VCaP (cell line): ENCODE measurements around the gene PNMT.
A peak's percentile ranks its signal among the peaks of the same experiment; 100 is the strongest.

Source experiments
- H3K27ac ChIP-seq: fragments of 450-650 bp; 2 replicates; pipeline ENCODE4 v1.5.1; 2017
- CTCF ChIP-seq: fragments of 450-650 bp; conservative IDR thresholded peaks from 2 replicates; pipeline ENCODE4 v1.5.1; 2017; ENCODE audit warnings: mild to moderate bottlenecking, moderate library complexity

PNMT gene

DNA sequence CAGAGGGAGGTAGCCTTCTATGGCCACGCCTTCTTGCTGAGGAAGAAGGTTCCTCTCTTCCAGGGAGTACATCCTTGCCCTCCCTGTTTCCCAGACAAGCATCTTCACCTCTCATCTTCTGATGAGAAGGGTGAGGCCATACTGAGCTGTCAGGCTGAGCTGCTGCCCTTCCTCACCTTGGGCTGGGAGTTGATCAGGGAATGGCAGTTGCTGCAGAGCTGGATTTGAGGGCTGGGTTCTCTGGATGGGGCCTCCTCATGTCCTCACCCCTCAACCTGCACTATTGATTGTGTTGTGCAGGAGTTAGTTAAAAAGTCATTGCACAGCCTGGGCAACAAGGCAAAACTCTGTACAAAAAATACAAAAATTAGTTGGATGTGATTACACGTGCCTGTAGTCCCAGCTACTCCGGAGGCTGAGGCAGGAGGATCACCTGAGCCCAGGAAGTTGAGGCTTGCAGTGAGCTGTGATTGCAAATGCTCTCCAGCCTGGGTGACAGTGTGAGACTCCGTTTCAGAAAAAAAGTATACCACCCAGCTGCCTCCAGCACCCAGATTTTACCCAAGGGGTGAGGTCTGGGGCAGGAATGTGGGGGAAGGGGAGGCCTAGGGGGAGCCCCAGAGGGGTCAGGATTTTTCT, 33.6 kb downstream of the PNMT start:
- no peak for TF ChIP-seq CTCF
- H3K27ac ChIP-seq = no peak overlapping the region

GRCh38 chr17:39702901-39703893, 34.9 kb downstream of the PNMT start:
- H3K27ac ChIP-seq = peak overlapping the region; percentile 94; the same call in 1 of the 2 replicates
- TF ChIP-seq CTCF = no peak

DNA sequence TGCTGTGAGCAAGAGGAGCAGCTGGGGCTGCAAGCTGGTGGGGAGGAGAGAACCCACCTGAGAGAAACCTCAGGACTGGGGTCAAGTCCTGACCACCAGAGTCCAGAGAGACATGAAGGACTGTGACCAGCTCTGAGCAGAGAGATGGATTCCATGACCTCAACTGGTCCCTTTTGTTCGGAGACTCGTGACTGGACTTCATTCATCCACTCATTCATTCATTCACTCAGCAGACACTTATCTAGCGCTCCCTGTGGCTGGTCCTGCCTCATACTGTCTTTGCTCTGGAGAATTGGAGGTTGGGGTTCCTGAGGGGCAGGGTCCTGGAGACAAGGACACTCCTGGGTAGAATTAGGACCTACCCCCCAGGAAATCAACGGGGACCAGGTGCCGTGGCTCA, 35.7 kb downstream of the PNMT start:
- no peak for TF ChIP-seq CTCF
- H3K27ac ChIP-seq = peak overlapping the region; percentile 94; the same call in 1 of the 2 replicates

DNA sequence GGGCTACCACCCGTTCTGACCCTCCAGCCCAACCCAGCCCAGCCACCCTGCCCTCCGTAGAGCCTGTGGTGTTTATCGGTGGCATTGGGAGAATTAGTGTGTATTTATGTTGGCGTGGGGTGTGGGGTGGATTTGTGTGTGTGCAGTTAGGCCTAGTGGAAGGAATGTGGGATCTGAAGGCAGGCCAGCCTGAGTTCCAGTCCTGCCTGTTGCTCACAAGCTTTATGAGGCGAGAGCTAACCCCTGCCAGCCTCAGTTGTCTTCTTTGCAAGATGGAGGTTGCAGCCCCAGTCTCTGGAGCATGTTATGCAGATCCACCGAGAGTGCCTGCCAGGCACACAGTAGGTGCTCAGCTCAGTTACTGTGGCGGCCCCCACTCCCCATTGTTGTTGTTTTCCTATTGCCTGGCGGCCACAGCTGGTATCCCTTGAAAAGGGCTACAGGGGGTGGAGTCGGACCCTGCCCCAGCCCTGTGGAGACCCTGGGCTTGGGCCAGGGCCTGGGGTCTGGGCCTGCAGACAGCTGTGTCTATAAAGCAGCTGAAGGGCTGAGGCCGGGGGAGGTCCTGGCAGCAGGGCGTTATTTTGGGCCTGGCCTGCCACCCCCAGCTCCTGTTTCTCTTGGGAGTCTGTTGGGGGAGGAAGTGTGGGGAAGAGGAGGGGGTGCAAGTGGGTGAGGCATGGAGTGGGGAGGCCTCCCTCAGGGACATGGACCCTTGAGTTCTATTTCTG, 36.7 kb downstream of the PNMT start:
- no peak for TF ChIP-seq CTCF
- peak overlapping the region; percentile 94 for H3K27ac ChIP-seq

GRCh38 chr17:39705786-39706348, 37.6 kb downstream of the PNMT start:
- 0 out of 2 replicates have a peak, but pooled peaks have one; percentile 10 for TF ChIP-seq CTCF
- peak overlapping the region; percentile 94 for H3K27ac ChIP-seq

DNA sequence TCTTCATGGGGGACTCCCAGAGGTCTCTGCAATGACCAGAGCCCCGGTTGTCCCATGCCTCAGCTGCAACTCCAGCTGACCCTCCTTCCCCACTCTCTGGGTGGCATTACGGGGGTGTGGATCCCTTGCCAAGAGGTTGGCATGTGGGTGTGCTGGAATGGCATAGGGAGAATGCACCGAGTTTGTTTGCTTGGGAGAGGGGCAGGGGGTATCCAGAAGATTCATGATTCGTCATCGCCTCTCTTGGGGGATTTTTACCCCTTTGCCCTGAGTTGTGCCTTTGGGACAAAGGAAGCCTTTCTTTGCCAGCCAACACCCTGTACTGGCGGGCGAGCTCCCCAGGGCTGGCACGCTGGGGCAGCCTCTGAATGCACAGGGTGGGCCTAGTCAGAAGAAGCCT, 38.1 kb downstream of the PNMT start:
- no peak for TF ChIP-seq CTCF
- peak overlapping the region; percentile 94 for H3K27ac ChIP-seq
